ENCODE data around the gene FAM131C.

The FAM131C gene

DNA sequence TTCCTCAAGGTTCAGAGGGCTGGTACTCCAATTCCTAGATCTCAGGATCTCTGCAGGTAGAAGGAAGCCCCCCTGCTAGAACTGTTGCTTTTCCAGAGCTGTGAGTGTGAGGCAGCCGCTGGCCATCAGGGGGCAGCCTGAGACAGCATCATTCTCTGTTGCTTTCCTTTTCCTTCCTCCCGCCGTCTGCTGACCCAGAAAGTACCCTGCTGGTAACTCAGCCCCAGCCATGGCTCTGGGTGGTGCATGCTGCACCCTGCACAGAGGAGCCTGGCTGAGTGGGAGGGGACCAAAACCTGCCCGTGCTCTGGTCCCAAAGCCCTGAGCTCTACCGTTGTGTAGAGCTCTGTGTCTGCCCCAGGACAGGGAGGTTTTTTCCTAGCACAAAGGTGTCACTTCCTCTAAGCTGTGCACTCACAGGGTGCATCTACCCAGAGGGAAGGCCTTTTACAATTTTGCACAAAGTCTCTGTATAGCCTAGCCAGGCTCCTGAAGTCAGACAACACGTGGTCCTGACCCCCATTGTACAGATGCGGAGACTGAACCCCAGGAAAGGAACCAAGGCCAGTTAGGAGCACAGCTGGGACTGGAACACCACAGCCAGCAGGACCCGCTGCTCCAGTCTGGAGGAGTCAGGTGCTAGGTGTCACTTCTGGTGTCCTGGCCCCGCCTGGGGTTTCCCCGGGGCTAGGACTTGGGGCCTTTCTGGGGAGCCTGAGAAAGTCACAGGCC lies 5.6 kb upstream of the FAM131C start:
- peak; percentile 89 for TF ChIP-seq CTCF (IDR thresholded peaks at IDR 0.05; ENCODE audit: low read depth, low read length)
- DNase-seq (ENCODE audit: low read depth, low spot score) = peak; percentile 72
- H3K4me3 ChIP-seq (ENCODE audit: low read depth, low read length) = no peak overlapping the region
- in situ Hi-C loops (cut with HindIII; ENCODE audit: low sequenced_read_pairs) = no loop called here

DNA sequence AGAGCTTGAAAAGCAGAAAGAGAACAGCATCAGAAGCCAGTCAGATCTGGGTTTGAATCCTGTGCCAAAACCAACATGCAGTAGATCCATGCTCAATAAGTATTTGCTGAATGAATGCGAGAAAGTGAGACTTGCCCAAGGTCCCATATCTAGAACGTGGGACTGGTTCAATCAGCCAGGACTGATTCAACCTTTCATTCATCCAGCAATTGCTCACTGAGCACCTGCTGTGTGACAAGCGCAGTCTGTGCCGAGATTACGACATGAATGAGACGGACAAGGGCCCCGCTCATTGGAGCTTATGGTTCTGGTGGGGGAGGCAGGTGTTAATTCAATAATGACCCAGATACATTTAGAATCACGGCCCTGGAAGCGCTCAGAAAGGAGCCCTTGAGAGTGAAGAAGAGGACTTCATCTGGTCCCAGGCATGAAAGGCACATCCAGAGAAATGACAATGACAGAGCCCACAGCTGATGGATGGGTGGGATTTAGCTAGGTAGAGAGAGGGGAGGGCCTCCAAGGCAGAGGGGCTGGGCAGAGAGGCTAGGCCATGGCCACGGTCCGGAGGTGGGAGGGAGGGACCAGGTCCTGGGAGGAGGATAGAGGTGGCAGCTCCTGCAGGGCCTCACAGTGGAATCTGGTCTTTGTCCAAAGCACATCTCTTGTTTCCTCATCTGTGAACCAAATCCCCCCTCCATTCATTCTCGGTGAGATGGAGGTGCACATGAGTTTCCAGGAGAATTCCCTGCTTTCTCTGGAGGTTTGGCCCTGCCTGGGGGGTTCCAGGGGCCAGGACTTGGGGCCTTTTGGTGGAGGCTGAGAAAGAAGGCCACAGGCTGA lies 4.2 kb upstream of the FAM131C start:
- no peak overlapping the region for H3K4me3 ChIP-seq (ENCODE audit: low read depth, low read length)
- in situ Hi-C loops (cut with HindIII; ENCODE audit: low sequenced_read_pairs) = no loop called here
- peak; percentile 9 for DNase-seq (ENCODE audit: low read depth, low spot score)
- TF ChIP-seq CTCF (IDR thresholded peaks at IDR 0.05; ENCODE audit: low read depth, low read length) = no peak

- H3K4me3 ChIP-seq (ENCODE audit: low read depth, low read length) = no peak overlapping the region
- no peak for TF ChIP-seq CTCF (IDR thresholded peaks at IDR 0.05; ENCODE audit: low read depth, low read length)
- in situ Hi-C loops (cut with HindIII; ENCODE audit: low sequenced_read_pairs) = no loop called here
- peak; percentile 56 for DNase-seq (ENCODE audit: low read depth, low spot score)
These were observed 3.4 kb upstream of the FAM131C start for GRCh38 chr1:16076865-16077238.

DNA sequence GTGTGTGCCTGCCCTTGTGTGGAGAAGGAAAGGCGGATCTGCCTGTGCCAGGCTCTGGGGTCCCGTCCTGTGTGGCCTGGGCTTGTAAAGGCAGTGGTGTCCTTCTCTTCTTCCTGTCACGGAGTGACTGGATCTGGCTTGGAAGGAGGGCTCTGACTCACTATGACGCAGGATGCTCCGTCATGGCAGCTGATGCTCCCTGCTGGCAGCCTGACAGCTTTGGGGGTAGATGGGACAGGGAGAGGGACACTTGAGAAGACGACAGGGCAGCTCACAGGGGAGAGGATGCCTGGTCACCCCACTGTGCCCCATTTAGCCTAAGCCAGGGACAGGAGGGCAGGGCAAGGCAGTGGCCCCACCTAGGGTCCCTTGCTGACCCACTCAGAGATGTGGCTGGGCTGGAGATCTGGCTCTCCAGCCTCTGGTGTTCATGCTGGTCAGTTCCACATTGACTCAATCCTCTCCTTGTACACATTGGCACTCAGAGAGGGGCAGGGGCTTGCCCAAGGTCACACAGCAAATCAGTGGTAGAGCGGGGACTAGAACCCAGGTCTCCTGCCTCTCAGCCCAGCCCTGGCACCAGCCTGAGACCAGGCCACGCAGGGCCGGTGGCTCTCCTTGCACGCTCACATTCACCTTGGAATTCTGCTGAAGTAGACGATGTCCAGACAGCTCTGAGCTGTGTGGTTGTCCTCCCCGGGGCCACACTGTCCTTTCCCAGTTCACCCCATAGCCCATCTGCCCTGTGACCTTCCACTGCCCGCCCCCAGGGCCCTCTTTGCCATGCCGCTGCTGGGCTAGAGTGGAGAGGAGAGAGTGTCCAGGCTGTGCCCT lies 2.8 kb upstream of the FAM131C start:
- TF ChIP-seq CTCF (IDR thresholded peaks at IDR 0.05; ENCODE audit: low read depth, low read length) = no peak
- peak; percentile 89 for DNase-seq (ENCODE audit: low read depth, low spot score)
- in situ Hi-C loops (cut with HindIII; ENCODE audit: low sequenced_read_pairs) = no loop called here
- H3K4me3 ChIP-seq (ENCODE audit: low read depth, low read length) = no peak overlapping the region

GRCh38 chr1:16075337-16076030 lies 2.0 kb upstream of the FAM131C start:
- in situ Hi-C loops (cut with HindIII; ENCODE audit: low sequenced_read_pairs) = no loop called here
- TF ChIP-seq CTCF (IDR thresholded peaks at IDR 0.05; ENCODE audit: low read depth, low read length) = no peak
- DNase-seq (ENCODE audit: low read depth, low spot score) = peak; percentile 68
- H3K4me3 ChIP-seq (ENCODE audit: low read depth, low read length) = no peak overlapping the region

GRCh38 chr1:16074217-16074616 lies 766 bp upstream of the FAM131C start:
- in situ Hi-C loops (cut with HindIII; ENCODE audit: low sequenced_read_pairs) = no loop called here
- no peak overlapping the region for H3K4me3 ChIP-seq (ENCODE audit: low read depth, low read length)
- TF ChIP-seq CTCF (IDR thresholded peaks at IDR 0.05; ENCODE audit: low read depth, low read length) = no peak
- DNase-seq (ENCODE audit: low read depth, low spot score) = no peak

Measured in astrocyte of the spinal cord (primary cell).